Activated naive CD8-positive, alpha-beta T cell treated with anti-CD3 and anti-CD28 coated beads, Interleukin-2, amount 10 ng/mL, durations not matched to agents 7 days and 5 days (primary cell): Measurements from ENCODE around the gene KRTAP10-9. TPM values are rescaled to one million over a fixed set of nuclear protein-coding genes. Genes with fewer than 3 reads are reported as not detected.
"Not testable (repeated sequence)": the region's sequence is repeated elsewhere in the genome, so short reads cannot be mapped to it uniquely, and the experiment has no call there.

Source experiments
- ATAC-seq: fragments of 150-1000 bp; cut with Tn5 transposase; one replicate; pipeline ENCODE4 v1.10.0; 2021; ENCODE audit warnings: low read depth, moderate library complexity
- POLR2A ChIA-PET: fragments of 350-600 bp; sonication (Branson Sonifier 250); formaldehyde crosslinking; loops from one replicate; lab custom pipeline; 2021; ENCODE audit warnings: antibody characterized with exemption; lab: Charles Lee
- DNase-seq: peaks from one replicate; pipeline ENCODE4 v3.0.0; 2021
- H3K27ac Mint-ChIP-seq: one replicate; pipeline ENCODE4 v1.8.0; 2022; ENCODE audit warnings: mild to moderate bottlenecking, mixed read lengths
- H3K27me3 Mint-ChIP-seq: one replicate; pipeline ENCODE4 v1.8.0; 2022; ENCODE audit warnings: mild to moderate bottlenecking, moderate library complexity, mixed read lengths
- H3K36me3 Mint-ChIP-seq: one replicate; pipeline ENCODE4 v1.8.0; 2021; ENCODE audit warnings: mild to moderate bottlenecking, mixed read lengths
- H3K4me1 Mint-ChIP-seq: one replicate; pipeline ENCODE4 v1.8.0; 2021; ENCODE audit warnings: mixed read lengths
- H3K4me3 Mint-ChIP-seq: one replicate; pipeline ENCODE4 v1.8.0; 2022; ENCODE audit warnings: mild to moderate bottlenecking, moderate library complexity, mixed read lengths
- H3K9me3 Mint-ChIP-seq: one replicate; pipeline ENCODE4 v1.8.0; 2021; ENCODE audit warnings: mixed read lengths
- total RNA-seq, 2 experiments: library from RNA; stranded (reverse); gene quantifications; one replicate each; pipeline ENCODE4 v1.2.3, GENCODE V29; 2021

KRTAP10-9 gene
- total RNA-seq, 2 experiments from 2014 or later: not detected

DNA sequence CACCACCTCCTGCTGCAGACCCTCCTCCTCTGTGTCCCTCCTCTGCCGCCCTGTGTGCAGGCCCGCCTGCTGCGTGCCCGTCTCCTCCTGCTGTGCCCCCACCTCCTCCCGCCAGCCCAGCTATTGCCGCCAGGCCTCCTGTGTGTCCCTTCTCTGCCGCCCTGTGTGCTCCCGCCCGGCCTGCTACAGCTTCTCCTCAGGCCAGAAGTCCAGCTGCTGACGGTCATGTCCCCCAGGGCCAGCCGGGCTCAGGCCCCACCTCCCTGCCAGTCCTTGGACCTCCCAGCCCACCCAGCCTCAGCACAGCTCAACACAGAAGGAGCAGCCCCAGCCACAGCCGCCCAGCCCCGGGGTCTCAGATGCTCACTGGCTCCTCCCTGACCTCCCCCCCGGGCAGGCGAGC, 939 bp downstream of the KRTAP10-9 start:
- H3K27me3 Mint-ChIP-seq, H3K4me1 Mint-ChIP-seq, ATAC-seq, H3K4me3 Mint-ChIP-seq, DNase-seq, H3K27ac Mint-ChIP-seq, POLR2A ChIA-PET: not testable (repeated sequence)
- H3K9me3 Mint-ChIP-seq: peaks cover 37% of the 10 kb centered on the region
- H3K36me3 Mint-ChIP-seq: peaks cover 19% of the 10 kb centered on the region

DNA sequence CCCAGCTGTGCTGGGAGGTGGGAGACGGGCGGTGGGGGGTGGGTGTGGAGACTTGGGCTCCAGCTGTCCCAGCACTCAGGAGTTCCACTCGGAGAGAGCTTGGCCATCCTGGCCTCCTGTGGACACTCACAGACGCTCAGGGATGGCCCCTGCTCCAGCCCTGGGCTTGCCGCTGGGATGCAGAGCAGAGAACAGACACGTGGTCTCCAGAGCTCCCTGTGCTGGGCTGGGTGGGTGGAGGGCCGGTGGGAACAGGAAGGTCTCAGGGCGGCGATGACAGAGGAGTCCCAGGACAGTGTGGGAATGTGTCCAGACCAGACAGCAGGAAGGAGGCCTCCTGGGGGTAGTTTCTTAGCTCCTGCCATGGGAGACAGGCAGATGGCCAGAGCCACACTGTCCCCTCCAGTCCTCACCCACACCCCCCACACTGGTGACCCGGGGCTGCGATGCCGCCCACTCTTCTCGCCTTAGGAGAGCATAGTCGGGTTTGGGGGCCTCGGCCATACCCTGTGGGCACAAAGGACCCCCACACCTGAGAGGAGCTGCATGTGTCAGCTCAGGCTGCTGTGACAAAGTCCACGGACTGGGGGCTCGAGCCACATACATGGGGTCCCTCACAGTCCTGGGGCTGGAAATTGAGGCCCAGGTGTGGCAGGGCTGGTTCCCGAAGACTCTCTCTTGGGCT, 2.0 kb downstream of the KRTAP10-9 start:
- H3K4me3 Mint-ChIP-seq: no peak overlapping the region
- H3K36me3 Mint-ChIP-seq: peaks cover 18% of the 10 kb centered on the region
- peaks cover 8% of the 10 kb centered on the region for H3K4me1 Mint-ChIP-seq
- H3K27ac Mint-ChIP-seq: no peak overlapping the region
- DNase-seq (no peak), ATAC-seq (no peak)
- peaks cover 39% of the 10 kb centered on the region for H3K9me3 Mint-ChIP-seq
- no peaks in the 10 kb centered on the region for H3K27me3 Mint-ChIP-seq
- POLR2A ChIA-PET: interaction anchor here (0.5 to 1.2 kb wide), 2 partner anchors 10 to 81 kb away, joined by 3 to 4 read pairs; no protein-coding TSS in a partner anchor

DNA sequence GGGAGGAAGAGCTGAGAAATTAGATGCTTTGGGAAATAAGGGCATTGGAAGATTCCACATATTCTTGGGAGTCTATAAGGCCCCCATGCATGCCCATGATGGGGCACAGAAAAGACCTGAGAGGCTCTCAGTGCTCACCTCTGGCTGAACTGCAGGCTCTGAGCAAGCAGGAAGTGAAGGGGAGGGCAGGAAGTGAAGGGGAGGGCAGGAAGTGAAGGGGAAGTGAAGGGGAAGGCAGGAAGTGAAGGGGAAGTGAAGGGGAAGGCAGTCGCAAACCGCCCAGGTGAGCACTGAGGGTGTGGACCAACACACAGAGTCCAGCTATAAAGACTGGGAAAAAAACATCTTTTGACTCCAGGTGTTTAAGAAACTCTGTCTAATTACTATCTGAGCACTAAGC, 3.5 kb downstream of the KRTAP10-9 start:
- DNase-seq (no peak), ATAC-seq (no peak)
- H3K4me1 Mint-ChIP-seq: peaks cover 8% of the 10 kb centered on the region
- peak overlapping the region; percentile 19 for H3K4me3 Mint-ChIP-seq
- peak overlapping the region; percentile 45 for H3K27ac Mint-ChIP-seq
- H3K9me3 Mint-ChIP-seq: peaks cover 35% of the 10 kb centered on the region
- H3K36me3 Mint-ChIP-seq: peaks cover 16% of the 10 kb centered on the region
- no peaks in the 10 kb centered on the region for H3K27me3 Mint-ChIP-seq
- POLR2A ChIA-PET: no interaction called here

- Mint-ChIP-seq H3K27me3 (no peaks in the 10 kb centered on the region), H3K27ac (no peak overlapping the region), H3K9me3 (peaks cover 35% of the 10 kb centered on the region), H3K4me1 (peaks cover 8% of the 10 kb centered on the region), H3K36me3 (peaks cover 16% of the 10 kb centered on the region), H3K4me3 (no peak overlapping the region)
- DNase-seq (no peak), ATAC-seq (no peak)
- POLR2A ChIA-PET: no interaction called here
These were observed 5.2 kb downstream of the KRTAP10-9 start for GRCh38 chr21:44632067-44632466.

- H3K4me3 Mint-ChIP-seq: no peak overlapping the region
- POLR2A ChIA-PET: no interaction called here
- no peaks in the 10 kb centered on the region for H3K4me1 Mint-ChIP-seq
- H3K27ac Mint-ChIP-seq: no peak overlapping the region
- DNase-seq (no peak), ATAC-seq (no peak)
- H3K27me3 Mint-ChIP-seq: peaks cover 2% of the 10 kb centered on the region
- no peaks in the 10 kb centered on the region for H3K36me3 Mint-ChIP-seq
- H3K9me3 Mint-ChIP-seq: peaks cover 28% of the 10 kb centered on the region
These were observed 9.5 kb downstream of the KRTAP10-9 start for GRCh38 chr21:44636209-44637017.

- no peaks in the 10 kb centered on the region for H3K4me1 Mint-ChIP-seq
- H3K9me3 Mint-ChIP-seq: peaks cover 26% of the 10 kb centered on the region
- no peak for ATAC-seq
- no peaks in the 10 kb centered on the region for H3K36me3 Mint-ChIP-seq
- no peak within 1 kb of the TSS for H3K4me3 Mint-ChIP-seq
- peak within 1 kb of the TSS; percentile 60 for H3K27ac Mint-ChIP-seq
- peaks cover 2% of the 10 kb centered on the region for H3K27me3 Mint-ChIP-seq
- no peak for DNase-seq
- POLR2A ChIA-PET: no interaction called here
These were observed 10.3 kb downstream of the KRTAP10-9 start, which contains the start of gene KRTAP10-10 for GRCh38 chr21:44637018-44637850. Gene KRTAP10-10, plus strand, starts transcription at chr21:44637356. Its CDS starts 62 bp downstream, at chr21:44637418.

GRCh38 chr21:44637851-44638348, 11.0 kb downstream of the KRTAP10-9 start:
- Mint-ChIP-seq H3K9me3 (peaks cover 27% of the 10 kb centered on the region), H3K27ac (peak overlapping the region; percentile 60)
- H3K4me1 Mint-ChIP-seq, H3K36me3 Mint-ChIP-seq, H3K4me3 Mint-ChIP-seq, POLR2A ChIA-PET, H3K27me3 Mint-ChIP-seq, DNase-seq, ATAC-seq: not testable (repeated sequence)

GRCh38 chr21:44638506-44639330, 11.8 kb downstream of the KRTAP10-9 start:
- H3K4me3 Mint-ChIP-seq, POLR2A ChIA-PET, H3K36me3 Mint-ChIP-seq, ATAC-seq, H3K27me3 Mint-ChIP-seq, H3K27ac Mint-ChIP-seq, H3K4me1 Mint-ChIP-seq, DNase-seq: not testable (repeated sequence)
- H3K9me3 Mint-ChIP-seq: peaks cover 23% of the 10 kb centered on the region

DNA sequence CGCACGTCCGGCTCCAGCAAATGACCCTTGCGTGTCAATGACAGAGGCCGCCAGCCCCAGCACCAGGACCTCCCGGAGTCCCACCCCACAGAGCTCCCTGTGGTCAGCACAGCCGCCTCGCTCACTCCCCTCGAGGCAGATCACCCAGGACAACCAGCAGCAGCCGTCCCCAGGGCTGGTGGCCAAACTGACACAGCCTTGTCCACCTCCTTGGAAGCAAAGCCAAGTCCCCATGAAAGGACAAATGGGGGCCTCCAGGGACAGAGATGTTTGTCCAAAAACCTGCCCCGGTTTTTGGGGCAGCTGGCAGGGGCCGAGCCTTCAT, 12.4 kb downstream of the KRTAP10-9 start:
- Mint-ChIP-seq H3K4me1 (no peaks in the 10 kb centered on the region), H3K27ac (no peak overlapping the region), H3K36me3 (no peaks in the 10 kb centered on the region), H3K4me3 (no peak overlapping the region), H3K9me3 (peaks cover 23% of the 10 kb centered on the region), H3K27me3 (peaks cover 2% of the 10 kb centered on the region)
- DNase-seq (no peak), ATAC-seq (no peak)
- POLR2A ChIA-PET: no interaction called here

DNA sequence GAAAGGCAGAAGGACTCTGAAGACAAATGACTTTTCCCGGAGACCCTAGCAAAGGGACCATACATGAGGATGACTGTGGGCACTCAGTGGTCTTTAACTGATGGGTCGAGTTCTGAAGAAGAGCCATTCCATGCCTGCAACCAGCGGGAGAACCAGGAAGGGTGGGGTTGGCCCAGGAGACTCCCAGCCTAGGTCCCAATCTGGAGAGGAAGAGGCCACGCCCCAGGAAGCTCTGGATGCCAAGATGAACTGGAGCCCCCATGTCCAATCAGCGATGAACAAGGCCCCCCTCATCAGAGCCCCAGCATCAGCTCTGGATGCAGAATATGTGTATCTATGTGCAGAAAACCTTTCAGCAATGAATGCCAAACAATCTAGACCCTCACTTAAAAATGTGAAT, 13.9 kb downstream of the KRTAP10-9 start:
- Mint-ChIP-seq H3K9me3 (peaks cover 24% of the 10 kb centered on the region), H3K4me3 (no peak overlapping the region), H3K36me3 (peaks cover 7% of the 10 kb centered on the region), H3K27ac (no peak overlapping the region), H3K27me3 (peaks cover 2% of the 10 kb centered on the region), H3K4me1 (no peaks in the 10 kb centered on the region)
- POLR2A ChIA-PET: no interaction called here
- ATAC-seq (no peak), DNase-seq (no peak)

- Mint-ChIP-seq H3K27ac (no peak overlapping the region), H3K4me3 (no peak overlapping the region), H3K27me3 (peaks cover 2% of the 10 kb centered on the region), H3K36me3 (peaks cover 7% of the 10 kb centered on the region), H3K9me3 (peaks cover 24% of the 10 kb centered on the region), H3K4me1 (no peaks in the 10 kb centered on the region)
- DNase-seq (no peak), ATAC-seq (no peak)
- POLR2A ChIA-PET: no interaction called here
These were observed 16.9 kb downstream of the KRTAP10-9 start for GRCh38 chr21:44643741-44644310.

GRCh38 chr21:44644878-44645277, 18.0 kb downstream of the KRTAP10-9 start:
- Mint-ChIP-seq H3K4me3 (no peak overlapping the region), H3K27me3 (peaks cover 2% of the 10 kb centered on the region), H3K9me3 (peaks cover 23% of the 10 kb centered on the region), H3K4me1 (no peaks in the 10 kb centered on the region), H3K36me3 (peaks cover 7% of the 10 kb centered on the region), H3K27ac (no peak overlapping the region)
- POLR2A ChIA-PET: interaction anchor here (1.1 kb wide), 1 partner anchor 13 kb away, joined by 4 read pairs; the partner anchor contains the start of gene KRTAP12-3
- ATAC-seq (no peak), DNase-seq (no peak)
